PC-3 (cell line): ENCODE results near the gene SH3D19. TPM values are rescaled to one million over a fixed set of nuclear protein-coding genes. Genes with fewer than 3 reads are reported as not detected.

Source experiments
- ATAC-seq: fragments of 200-7000 bp; cut with Tn5 transposase; 2 replicates; pipeline ENCODE4 v1.9.1; 2020; ENCODE audit warnings: mild to moderate bottlenecking, moderate library complexity
- BruUV-seq: library from RNA; stranded (reverse); fragments of 400-500 nt; replicated peaks from 2 replicates; lab custom pipeline; 2021; lab: Mats Ljungman, UMichigan
- CTCF ChIA-PET: fragments of 300-600 bp; sonication (Branson Sonifier 250); formaldehyde crosslinking; loops from one replicate; lab custom pipeline; 2022; ENCODE audit warnings: antibody characterized with exemption; lab: Charles Lee
- POLR2A ChIA-PET: fragments of 300-600 bp; sonication (Branson Sonifier 250); formaldehyde crosslinking; loops from one replicate; lab custom pipeline; 2022; ENCODE audit warnings: antibody characterized with exemption; ENCODE audit not compliant: unreplicated experiment; lab: Charles Lee
- DNase-seq: peaks from one replicate; pipeline ENCODE4 v3.0.0-alpha.2; 2015
- H2AFZ ChIP-seq: fragments of 300-600 bp; sonication (generic); 2 replicates; pipeline ENCODE4 v1.6.0; 2016; ENCODE audit warnings: antibody characterized with exemption, low read length
- H3F3A ChIP-seq: fragments of 300-600 bp; sonication (generic); one replicate; pipeline ENCODE4 v1.6.0; 2017; ENCODE audit warnings: antibody characterized with exemption, low read length, control low read depth, mild to moderate bottlenecking; ENCODE audit not compliant: unreplicated experiment
- H3K27ac ChIP-seq: fragments of 300-600 bp; sonication (generic); 2 replicates; pipeline ENCODE4 v1.5.1; 2016; ENCODE audit warnings: mild to moderate bottlenecking, low read length
- H3K27me3 ChIP-seq: fragments of 300-600 bp; sonication (generic); 2 replicates; pipeline ENCODE4 v1.6.1; 2016; ENCODE audit warnings: low read length, mixed read lengths
- H3K36me3 ChIP-seq: fragments of 300-600 bp; sonication (generic); 2 replicates; pipeline ENCODE4 v1.6.1; 2016; ENCODE audit warnings: low read depth, mixed run types, low read length, mixed read lengths
- H3K4me1 ChIP-seq: fragments of 300-600 bp; sonication (generic); 2 replicates; pipeline ENCODE4 v1.5.1; 2016; ENCODE audit warnings: low read length; ENCODE audit not compliant: insufficient read depth
- H3K4me2 ChIP-seq: fragments of 300-600 bp; sonication (generic); 2 replicates; pipeline ENCODE4 v1.6.0; 2016; ENCODE audit warnings: low read length
- H3K4me3 ChIP-seq: fragments of 300-600 bp; sonication (generic); 2 replicates; pipeline ENCODE4 v1.5.1; 2016; ENCODE audit warnings: mild to moderate bottlenecking, low read length, mixed read lengths
- H3K79me2 ChIP-seq: fragments of 300-600 bp; sonication (generic); 2 replicates; pipeline ENCODE4 v1.6.1; 2017; ENCODE audit warnings: low read length, mixed read lengths
- H3K9ac ChIP-seq: fragments of 300-600 bp; sonication (generic); 2 replicates; pipeline ENCODE4 v1.6.0; 2016; ENCODE audit warnings: mild to moderate bottlenecking, low read length
- H3K9me2 ChIP-seq: fragments of 300-600 bp; sonication (generic); replicated peaks from 2 replicates; pipeline ENCODE4 v1.6.1; 2016; ENCODE audit warnings: mixed run types, low read length, mixed read lengths
- H3K9me3 ChIP-seq: fragments of 300-600 bp; sonication (generic); 2 replicates; pipeline ENCODE4 v1.6.1; 2016; ENCODE audit warnings: low read length, mixed read lengths
- H4K20me1 ChIP-seq: fragments of 300-600 bp; sonication (generic); 2 replicates; pipeline ENCODE4 v1.6.1; 2016; ENCODE audit warnings: low read length, mixed read lengths
- EZH2 ChIP-seq: fragments of 300-600 bp; sonication (generic); IDR thresholded peaks from one replicate; pipeline ENCODE4 v1.6.1; 2017; ENCODE audit warnings: antibody characterized with exemption, mild to moderate bottlenecking, low read length; ENCODE audit not compliant: unreplicated experiment
- EZH2phosphoT487 ChIP-seq: fragments of 300-600 bp; sonication (generic); IDR thresholded peaks from 2 replicates; pipeline ENCODE4 v1.6.1; 2018; ENCODE audit warnings: mild to moderate bottlenecking, antibody characterized with exemption, low read length, borderline replicate concordance
- intact Hi-C: fragments of 100-400 bp; cut with micrococcal nuclease; formaldehyde crosslinking; loops from 2 replicates; pipeline ENCODE4 v1.9.0; 2023
- total RNA-seq: library from RNA; depleted of rRNA; stranded (reverse); fragments of >200 nt; gene quantifications from 2 replicates; pipeline ENCODE4 v1.2.3, GENCODE V29; 2014
- TF ChIP-seq, protein P1 (sequence below): fragments of 300-600 bp; sonication (generic); conservative IDR thresholded peaks from 2 replicates; pipeline ENCODE4 v1.5.1; 2017; ENCODE audit warnings: antibody characterized with exemption, low read depth, mild to moderate bottlenecking, low read length

SH3D19 gene
- total RNA-seq, 1 experiment from 2014 or later: 30.1 TPM

DNA sequence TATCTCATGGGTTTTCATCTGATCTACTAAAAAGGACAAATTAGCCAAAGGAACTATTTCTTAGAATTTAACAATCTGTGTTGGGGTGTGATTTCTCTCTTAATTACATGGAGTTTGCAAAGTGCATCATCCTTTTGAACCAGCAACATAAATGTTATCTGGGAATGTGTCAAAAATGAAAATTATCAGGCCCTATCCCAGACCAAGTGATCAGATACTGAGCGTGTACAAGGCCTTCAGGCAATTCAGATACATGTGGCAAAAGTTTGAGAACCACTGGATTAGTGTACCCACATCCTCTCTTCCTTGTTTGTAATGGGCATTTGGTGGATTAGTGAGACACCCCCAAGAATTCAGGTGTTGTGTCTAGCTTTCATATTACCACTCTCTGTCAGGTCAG lies 3.8 kb downstream of the SH3D19 start:
- no peaks in the 10 kb centered on the region for H3F3A ChIP-seq
- ChIA-PET POLR2A (interaction anchor here (0.5 kb wide), 2 partner anchors 48 to 306 kb away, joined by 3 to 6 read pairs; no protein-coding TSS in a partner anchor), CTCF (no interaction called here)
- peaks cover 85% of the 10 kb centered on the region for H3K79me2 ChIP-seq
- no peaks in the 10 kb centered on the region for H3K36me3 ChIP-seq
- H3K4me3 ChIP-seq: no peak overlapping the region
- peaks cover 17% of the 10 kb centered on the region for H4K20me1 ChIP-seq
- no TSS peak for BruUV-seq
- ATAC-seq (no peak), DNase-seq (no peak)
- H3K9ac ChIP-seq: no peak overlapping the region
- no peaks in the 10 kb centered on the region for H3K27me3 ChIP-seq
- intact Hi-C loops: no loop called here
- H3K9me3 ChIP-seq: no peaks in the 10 kb centered on the region
- H3K27ac ChIP-seq: no peak overlapping the region
- H3K9me2 ChIP-seq: no peaks in the 10 kb centered on the region
- H3K4me1 ChIP-seq: peaks cover 30% of the 10 kb centered on the region
- TF ChIP-seq EZH2phosphoT487: no peak
- no peak for TF ChIP-seq EZH2
- TF ChIP-seq, protein P1, sequence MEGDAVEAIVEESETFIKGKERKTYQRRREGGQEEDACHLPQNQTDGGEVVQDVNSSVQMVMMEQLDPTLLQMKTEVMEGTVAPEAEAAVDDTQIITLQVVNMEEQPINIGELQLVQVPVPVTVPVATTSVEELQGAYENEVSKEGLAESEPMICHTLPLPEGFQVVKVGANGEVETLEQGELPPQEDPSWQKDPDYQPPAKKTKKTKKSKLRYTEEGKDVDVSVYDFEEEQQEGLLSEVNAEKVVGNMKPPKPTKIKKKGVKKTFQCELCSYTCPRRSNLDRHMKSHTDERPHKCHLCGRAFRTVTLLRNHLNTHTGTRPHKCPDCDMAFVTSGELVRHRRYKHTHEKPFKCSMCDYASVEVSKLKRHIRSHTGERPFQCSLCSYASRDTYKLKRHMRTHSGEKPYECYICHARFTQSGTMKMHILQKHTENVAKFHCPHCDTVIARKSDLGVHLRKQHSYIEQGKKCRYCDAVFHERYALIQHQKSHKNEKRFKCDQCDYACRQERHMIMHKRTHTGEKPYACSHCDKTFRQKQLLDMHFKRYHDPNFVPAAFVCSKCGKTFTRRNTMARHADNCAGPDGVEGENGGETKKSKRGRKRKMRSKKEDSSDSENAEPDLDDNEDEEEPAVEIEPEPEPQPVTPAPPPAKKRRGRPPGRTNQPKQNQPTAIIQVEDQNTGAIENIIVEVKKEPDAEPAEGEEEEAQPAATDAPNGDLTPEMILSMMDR: no peak
- peak overlapping the region; percentile 92; the same call in 1 of the 2 replicates for H3K4me2 ChIP-seq
- no peak overlapping the region for H2AFZ ChIP-seq

DNA sequence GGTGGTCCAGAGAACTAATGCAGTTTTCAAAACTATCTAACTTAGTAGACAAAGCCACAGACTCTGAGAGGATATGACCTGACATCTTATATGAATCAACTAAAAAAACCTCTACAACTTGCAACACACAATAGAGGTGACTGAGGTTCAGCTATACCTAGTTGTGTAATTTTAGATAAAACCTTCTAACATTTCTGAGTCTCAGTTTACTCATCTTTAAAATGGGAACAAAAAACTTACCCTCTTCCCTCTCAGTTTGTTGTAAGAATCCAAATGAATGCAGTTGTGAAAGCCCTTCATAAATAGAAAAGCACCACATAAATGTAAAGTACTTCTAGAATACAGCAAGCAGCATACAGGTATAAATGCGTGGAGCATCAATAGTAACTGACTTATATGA lies 5.9 kb downstream of the SH3D19 start:
- Histone ChIP-seq H3K4me1 (peaks cover 41% of the 10 kb centered on the region), H3K4me3 (no peak overlapping the region), H3K27me3 (no peaks in the 10 kb centered on the region), H3K9ac (no peak overlapping the region), H3K79me2 (peaks cover 97% of the 10 kb centered on the region), H4K20me1 (peaks cover 32% of the 10 kb centered on the region), H3K27ac (no peak overlapping the region), H2AFZ (no peak overlapping the region), H3K9me3 (no peaks in the 10 kb centered on the region), H3K9me2 (no peaks in the 10 kb centered on the region), H3K36me3 (no peaks in the 10 kb centered on the region), H3F3A (no peaks in the 10 kb centered on the region), H3K4me2 (no peak overlapping the region)
- no peak for DNase-seq
- ChIA-PET CTCF (no interaction called here), POLR2A (no interaction called here)
- ATAC-seq: no peak
- intact Hi-C loops: no loop called here
- TF ChIP-seq EZH2phosphoT487: no peak
- TF ChIP-seq, protein P1: no peak
- TF ChIP-seq EZH2: no peak
- BruUV-seq: no TSS peak

DNA sequence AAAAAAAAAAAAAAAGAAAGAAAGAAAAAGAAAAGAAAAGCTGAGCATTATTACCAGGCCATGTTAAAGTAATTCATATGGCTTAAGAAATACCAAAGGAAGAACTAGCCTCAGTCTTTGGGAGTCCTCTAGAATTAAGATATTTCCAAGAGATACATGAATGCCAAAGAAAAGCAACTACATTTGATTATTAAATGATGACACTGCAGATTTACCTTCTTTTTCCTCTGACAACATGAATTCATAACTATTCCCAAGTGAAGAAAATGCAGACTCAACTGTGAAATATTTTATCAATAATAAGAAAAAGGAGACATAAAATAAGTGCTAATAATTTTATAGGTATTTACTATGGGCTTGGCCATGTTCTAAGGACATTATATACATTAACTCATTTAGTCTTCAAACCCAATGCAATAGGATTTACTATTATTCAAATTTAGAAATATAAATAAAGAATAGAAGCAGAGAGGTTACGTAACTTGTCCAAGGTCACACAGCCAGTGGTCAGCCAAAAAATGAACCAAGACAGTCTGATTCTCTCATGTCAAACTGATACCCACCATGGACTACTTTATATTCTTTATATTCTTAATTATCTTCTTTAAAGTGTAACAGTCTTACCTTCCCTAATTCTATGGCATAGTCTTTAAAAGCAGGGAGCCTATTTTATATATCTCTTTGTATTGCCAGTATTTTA lies 6.9 kb downstream of the SH3D19 start:
- CTCF ChIA-PET: no interaction called here
- no peaks in the 10 kb centered on the region for H3K27me3 ChIP-seq
- no peaks in the 10 kb centered on the region for H3F3A ChIP-seq
- peaks cover 36% of the 10 kb centered on the region for H4K20me1 ChIP-seq
- peaks cover 97% of the 10 kb centered on the region for H3K79me2 ChIP-seq
- H3K36me3 ChIP-seq: no peaks in the 10 kb centered on the region
- no peak overlapping the region for H3K27ac ChIP-seq
- no peak overlapping the region for H3K9ac ChIP-seq
- no peaks in the 10 kb centered on the region for H3K9me2 ChIP-seq
- POLR2A ChIA-PET: no interaction called here
- no peak overlapping the region for H3K4me3 ChIP-seq
- TF ChIP-seq EZH2 (no peak), EZH2phosphoT487 (no peak)
- TF ChIP-seq, protein P1: no peak
- peaks cover 49% of the 10 kb centered on the region for H3K4me1 ChIP-seq
- H3K4me2 ChIP-seq: no peak overlapping the region
- no TSS peak for BruUV-seq
- H2AFZ ChIP-seq: no peak overlapping the region
- no peak for ATAC-seq
- intact Hi-C loops: no loop called here
- DNase-seq: no peak
- no peaks in the 10 kb centered on the region for H3K9me3 ChIP-seq
